Brain microvascular endothelial cell (primary cell): Measurements from ENCODE around the gene ZDHHC21.

Experiments used
- DNase-seq: peaks from one replicate; pipeline ENCODE4 v3.0.0-alpha.2; 2020
- H3K27ac ChIP-seq: fragments of 250-450 bp; sonication (Bioruptor Pico); 2 replicates; pipeline ENCODE4 v1.5.1; 2020; ENCODE audit warnings: mild to moderate bottlenecking, moderate library complexity
- H3K27me3 ChIP-seq: fragments of 250-450 bp; sonication (Bioruptor Pico); replicated peaks from 2 replicates; pipeline ENCODE4 v1.5.1; 2020; ENCODE audit warnings: mild to moderate bottlenecking
- H3K36me3 ChIP-seq: fragments of 250-450 bp; sonication (Bioruptor Pico); replicated peaks from 2 replicates; pipeline ENCODE4 v1.5.1; 2020; ENCODE audit warnings: mild to moderate bottlenecking
- H3K4me3 ChIP-seq: 2 replicates; pipeline ENCODE4 v1.5.1; 2011; ENCODE audit warnings: low read depth, mild to moderate bottlenecking, control low read depth, low read length, moderate library complexity
- CTCF ChIP-seq: IDR thresholded peaks from 2 replicates; pipeline ENCODE4 v1.5.1; 2011; ENCODE audit warnings: low read depth, mild to moderate bottlenecking, moderate library complexity, low read length, control low read depth, inconsistent platforms; ENCODE audit errors: missing control alignments
- in situ Hi-C: cut with HindIII; loops from 2 replicates; pipeline ENCODE4 v1.10.0; 2017; ENCODE audit warnings: low sequenced_read_pairs, low pct_ligation_motif_present

Gene ZDHHC21

GRCh38 chr9:14661421-14662059, 31.7 kb downstream of the ZDHHC21 start:
- H3K4me3 ChIP-seq = no peak overlapping the region

GRCh38 chr9:14660721-14661120, 32.5 kb downstream of the ZDHHC21 start:
- Histone ChIP-seq H3K27ac (no peak overlapping the region), H3K36me3 (no peaks in the 10 kb centered on the region), H3K27me3 (no peaks in the 10 kb centered on the region), H3K4me3 (no peak overlapping the region)
- no peak for DNase-seq
- TF ChIP-seq CTCF = no peak
- in situ Hi-C loops = no loop called here

More at GRCh38 chr9:14661421-14662059, 31.7 kb downstream of the ZDHHC21 start:
- in situ Hi-C loops = no loop called here
- no peaks in the 10 kb centered on the region for H3K36me3 ChIP-seq
- DNase-seq = peak; percentile 4
- H3K27ac ChIP-seq = no peak overlapping the region
- peak; percentile 39 for TF ChIP-seq CTCF
- no peaks in the 10 kb centered on the region for H3K27me3 ChIP-seq

- in situ Hi-C loops = no loop called here
- no peaks in the 10 kb centered on the region for H3K36me3 ChIP-seq
- TF ChIP-seq CTCF = no peak
- no peak for DNase-seq
- H3K27me3 ChIP-seq = no peaks in the 10 kb centered on the region
- no peak overlapping the region for H3K27ac ChIP-seq
- H3K4me3 ChIP-seq = no peak overlapping the region
Measured at GRCh38 chr9:14654932-14655331, 38.3 kb downstream of the ZDHHC21 start.

DNA sequence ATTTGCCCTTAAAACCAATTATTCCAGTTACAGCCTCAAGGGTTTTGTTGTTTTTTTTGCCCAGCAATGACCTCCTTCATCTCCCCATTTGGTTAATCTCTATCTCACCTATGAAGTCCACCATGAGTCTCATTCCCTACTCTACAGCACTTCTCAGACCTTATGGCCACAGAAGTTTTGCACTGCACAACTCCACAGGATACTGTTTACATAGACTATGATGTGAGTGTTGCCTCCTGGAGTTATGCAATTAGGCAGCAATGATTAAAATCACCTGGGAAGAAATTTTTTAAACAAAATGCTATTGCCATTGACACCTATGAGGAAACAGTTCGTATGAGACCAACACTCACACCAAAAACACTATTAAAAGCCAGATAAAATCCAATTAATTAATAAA, 39.7 kb downstream of the ZDHHC21 start:
- TF ChIP-seq CTCF = no peak
- H3K4me3 ChIP-seq = no peak overlapping the region
- in situ Hi-C loops = no loop called here
- DNase-seq = no peak
- no peaks in the 10 kb centered on the region for H3K36me3 ChIP-seq
- no peak overlapping the region for H3K27ac ChIP-seq
- no peaks in the 10 kb centered on the region for H3K27me3 ChIP-seq

GRCh38 chr9:14652729-14653377, 40.4 kb downstream of the ZDHHC21 start:
- in situ Hi-C loops = no loop called here
- DNase-seq = no peak
- Histone ChIP-seq H3K36me3 (no peaks in the 10 kb centered on the region), H3K4me3 (no peak overlapping the region), H3K27me3 (no peaks in the 10 kb centered on the region), H3K27ac (no peak overlapping the region)
- peak; percentile 57 for TF ChIP-seq CTCF

GRCh38 chr9:14650596-14650995, 42.6 kb downstream of the ZDHHC21 start:
- no peak for TF ChIP-seq CTCF
- Histone ChIP-seq H3K36me3 (no peaks in the 10 kb centered on the region), H3K27ac (no peak overlapping the region), H3K4me3 (no peak overlapping the region), H3K27me3 (no peaks in the 10 kb centered on the region)
- in situ Hi-C loops = no loop called here
- no peak for DNase-seq
